Measurements from ENCODE around the gene POU2AF1.

The POU2AF1 gene

GRCh38 chr11:111319296-111319695 lies 59.8 kb downstream of the POU2AF1 start:
- no peak for ATAC-seq
- TF ChIP-seq BACH2 (CRISPR knock-in tag; IDR thresholded peaks at IDR 0.05; ENCODE audit: borderline replicate concordance) (no peak), CSRNP3 (CRISPR knock-in tag; IDR thresholded peaks at IDR 0.05) (no peak), OSR1 (CRISPR knock-in tag; IDR thresholded peaks at IDR 0.05) (no peak), POU6F1 (CRISPR knock-in tag; IDR thresholded peaks at IDR 0.05; ENCODE audit: borderline replicate concordance, low read depth) (no peak), CREB5 (CRISPR knock-in tag; IDR thresholded peaks at IDR 0.05; ENCODE audit: low read depth) (no peak), ZFP30 (CRISPR knock-in tag; IDR thresholded peaks at IDR 0.05) (no peak), ZNF70 (CRISPR knock-in tag; IDR thresholded peaks at IDR 0.05) (no peak), ZNF8 (CRISPR knock-in tag; IDR thresholded peaks at IDR 0.05) (no peak)

- ATAC-seq, result no peak
These were observed 67.0 kb downstream of the POU2AF1 start for GRCh38 chr11:111312076-111312475.

More at GRCh38 chr11:111312076-111312475, 67.0 kb downstream of the POU2AF1 start:
- TF ChIP-seq ZNF565 (CRISPR knock-in tag; conservative IDR thresholded peaks at IDR 0.05; ENCODE audit: low read depth), result no peak
- TF ChIP-seq CSRNP3 (CRISPR knock-in tag; IDR thresholded peaks at IDR 0.05), result no peak
- TF ChIP-seq ISL1 (CRISPR knock-in tag; IDR thresholded peaks at IDR 0.05), result no peak
- no peak for TF ChIP-seq ZNF70 (CRISPR knock-in tag; IDR thresholded peaks at IDR 0.05)
- TF ChIP-seq PPARA (CRISPR knock-in tag; IDR thresholded peaks at IDR 0.05; ENCODE audit: borderline replicate concordance), result no peak
- no peak for TF ChIP-seq POU6F1 (CRISPR knock-in tag; IDR thresholded peaks at IDR 0.05; ENCODE audit: borderline replicate concordance, low read depth)
- no peak for TF ChIP-seq PATZ1 (CRISPR knock-in tag; IDR thresholded peaks at IDR 0.05; ENCODE audit: borderline replicate concordance)
- TF ChIP-seq ESRRG (CRISPR knock-in tag; IDR thresholded peaks at IDR 0.05), result no peak
- no peak for TF ChIP-seq ZFP30 (CRISPR knock-in tag; IDR thresholded peaks at IDR 0.05)
- no peak for TF ChIP-seq TCF4 (CRISPR knock-in tag; IDR thresholded peaks at IDR 0.05; ENCODE audit: borderline replicate concordance)
- TF ChIP-seq ZC3H10 (CRISPR knock-in tag; IDR thresholded peaks at IDR 0.05), result no peak
- TF ChIP-seq TSHZ2 (CRISPR knock-in tag; IDR thresholded peaks at IDR 0.05), result no peak

Measured in SK-N-SH treated with all-trans-retinoic acid at 6 μM for 48 hours (cell line).